ENCODE measurements around the gene UPK1A.
"Not testable (repeated sequence)": the region's sequence is repeated elsewhere in the genome, so short reads cannot be mapped to it uniquely, and the experiment has no call there.

Gene UPK1A

DNA sequence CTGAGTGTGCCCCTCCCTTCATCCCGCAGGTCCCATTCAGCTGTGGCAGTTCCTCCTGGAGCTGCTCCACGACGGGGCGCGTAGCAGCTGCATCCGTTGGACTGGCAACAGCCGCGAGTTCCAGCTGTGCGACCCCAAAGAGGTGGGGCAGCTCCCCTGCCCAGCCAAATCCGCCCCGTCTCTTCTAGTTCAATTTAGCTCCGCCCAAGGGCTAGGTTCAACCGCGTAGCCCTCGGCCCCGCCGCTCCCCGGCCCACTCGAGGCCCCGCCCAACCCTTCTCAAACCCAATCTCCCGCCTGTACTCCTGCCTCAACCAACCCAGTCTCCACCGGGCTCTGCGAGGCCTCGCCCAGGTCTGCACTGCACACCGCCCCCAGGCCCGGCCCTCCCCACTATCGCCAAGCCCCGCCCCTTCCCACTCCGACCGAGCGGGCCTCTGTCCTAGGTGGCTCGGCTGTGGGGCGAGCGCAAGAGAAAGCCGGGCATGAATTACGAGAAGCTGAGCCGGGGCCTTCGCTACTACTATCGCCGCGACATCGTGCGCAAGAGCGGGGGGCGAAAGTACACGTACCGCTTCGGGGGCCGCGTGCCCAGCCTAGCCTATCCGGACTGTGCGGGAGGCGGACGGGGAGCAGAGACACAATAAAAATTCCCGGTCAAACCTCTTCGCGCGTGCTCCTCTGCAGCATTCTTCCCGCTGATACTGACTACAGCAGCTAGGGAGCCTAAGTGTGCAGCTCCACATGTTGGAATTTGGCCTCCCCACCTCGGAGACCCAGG, 21.9 kb upstream of the UPK1A start:
- DNase-seq (ENCODE audit: low read depth in 2 of 2), result peak; percentile 95

DNA sequence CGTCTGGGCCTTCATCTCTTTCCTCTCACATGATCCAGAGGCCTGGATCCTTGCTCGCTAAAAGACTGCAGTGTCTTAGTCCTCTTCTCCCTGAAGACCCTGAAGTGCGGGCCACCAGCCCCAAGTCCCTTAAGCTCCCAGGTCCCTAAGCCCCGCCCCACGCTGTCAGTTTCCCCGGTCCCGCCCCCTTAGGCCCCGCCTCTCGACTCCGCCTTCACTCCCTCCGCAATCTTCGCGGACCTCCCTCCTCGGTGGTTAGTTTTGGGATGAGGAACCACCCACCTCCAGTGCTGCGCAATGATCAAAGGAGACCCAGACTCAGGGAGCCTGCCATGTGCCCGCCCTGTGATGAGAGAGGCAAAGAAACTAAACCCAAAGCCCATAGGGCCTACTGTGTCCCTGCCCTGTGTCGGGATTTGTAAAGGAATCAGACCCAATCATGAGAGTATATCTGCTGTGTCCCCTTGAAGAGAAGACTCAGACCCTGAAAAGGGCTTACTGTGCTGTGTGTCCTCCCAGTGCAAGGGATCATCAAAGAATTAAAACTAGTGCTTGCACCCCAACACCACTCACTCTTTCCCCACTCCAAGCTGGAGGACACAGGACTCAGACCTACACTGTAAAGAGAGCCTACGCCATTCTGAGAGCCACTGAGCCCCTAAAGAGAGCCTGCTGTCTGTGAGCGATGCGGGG, 21.2 kb upstream of the UPK1A start:
- DNase-seq (ENCODE audit: low read depth in 2 of 2), result peak; percentile 82 to 91

DNA sequence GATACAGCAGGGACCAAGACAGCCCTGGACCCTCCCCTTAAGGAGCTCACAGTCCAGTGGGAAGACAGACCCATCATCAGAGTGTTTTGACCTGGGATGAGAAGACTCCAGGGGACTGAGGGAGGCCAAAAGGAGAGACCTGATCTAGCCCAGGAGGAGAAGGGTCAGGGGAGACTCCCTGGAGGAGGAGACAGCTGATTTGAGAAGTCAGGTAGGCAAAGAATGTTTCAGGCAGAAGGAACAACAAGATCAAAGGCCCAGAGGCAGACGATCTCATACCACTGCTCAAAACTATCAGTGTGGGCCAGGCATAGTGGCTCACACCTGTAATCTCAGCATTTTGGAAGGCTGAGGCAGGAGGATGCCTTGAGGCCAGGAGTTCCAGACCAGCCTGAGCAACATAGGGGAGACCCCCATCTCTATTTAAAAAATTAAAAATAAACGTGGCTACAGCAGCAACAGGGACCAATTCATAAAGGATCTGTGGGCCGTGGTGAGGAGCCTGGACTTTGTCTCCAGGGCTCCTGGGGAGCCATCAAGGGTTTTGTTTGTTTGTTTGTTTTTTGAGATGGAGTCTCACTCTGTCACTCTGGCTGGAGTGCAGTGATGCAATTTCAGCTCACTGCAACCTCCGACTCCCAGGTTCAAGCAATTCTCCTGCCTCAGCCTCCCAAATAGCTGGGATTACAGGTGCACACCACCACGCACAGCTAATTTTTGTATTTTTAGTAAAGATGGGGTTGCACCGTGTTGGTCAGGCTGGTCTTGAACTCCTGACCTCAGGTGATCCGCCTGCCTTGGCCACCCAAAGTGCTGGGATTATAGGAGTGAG, 20.4 kb upstream of the UPK1A start:
- no peak for DNase-seq (ENCODE audit: low read depth in 2 of 2)

DNA sequence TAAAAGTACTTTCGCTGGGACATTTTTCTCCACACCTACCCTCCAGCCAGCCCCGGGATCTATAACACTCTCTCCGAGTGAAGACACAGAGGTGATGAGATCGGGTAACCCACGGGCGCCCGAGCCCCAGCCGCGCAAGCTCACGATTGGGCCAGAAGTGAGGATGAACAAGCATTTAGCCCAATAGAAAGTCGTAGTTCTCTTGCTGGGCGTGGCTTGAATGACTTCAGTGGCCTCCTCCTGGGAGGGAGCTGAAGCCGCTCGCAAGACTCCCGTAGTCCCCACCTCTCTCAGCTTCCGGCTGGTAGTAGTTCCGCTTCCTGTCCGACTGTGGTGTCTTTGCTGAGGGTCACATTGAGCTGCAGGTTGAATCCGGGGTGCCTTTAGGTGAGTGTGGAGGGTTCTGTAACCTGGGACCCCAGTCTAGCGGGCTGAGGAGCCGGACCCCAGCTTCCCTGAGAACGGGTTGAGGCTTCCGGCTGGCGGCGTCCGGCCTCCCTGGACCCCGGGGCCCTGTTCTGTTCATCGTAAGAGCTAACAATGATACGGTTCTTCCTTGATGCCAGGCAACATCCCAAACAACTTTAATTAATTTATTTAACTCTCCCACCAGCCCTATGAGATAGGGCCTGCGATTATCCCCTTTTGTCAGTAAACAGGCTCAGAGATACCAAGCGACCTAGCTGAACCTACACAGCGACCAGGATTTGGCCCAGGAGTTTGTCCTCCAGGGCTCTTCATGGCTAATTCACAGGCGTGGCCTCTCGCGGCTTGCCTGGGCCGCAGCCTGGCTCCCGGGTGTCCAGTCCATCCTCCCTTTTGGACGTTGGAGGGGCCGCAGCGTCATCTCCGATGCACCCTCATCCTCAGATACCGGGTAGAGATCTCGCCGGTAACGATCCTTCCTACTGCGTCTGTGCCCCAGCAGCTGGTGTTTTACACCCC, 18.0 kb upstream of the UPK1A start, which contains the start of gene COX6B1:
Gene COX6B1, plus strand, starts transcription at position 307 of the 945 bp plus-strand sequence. CDS start 2,921 bp downstream, outside the sequence.
- DNase-seq (ENCODE audit: low read depth in 2 of 2), result peak; percentile 77 to 85

DNA sequence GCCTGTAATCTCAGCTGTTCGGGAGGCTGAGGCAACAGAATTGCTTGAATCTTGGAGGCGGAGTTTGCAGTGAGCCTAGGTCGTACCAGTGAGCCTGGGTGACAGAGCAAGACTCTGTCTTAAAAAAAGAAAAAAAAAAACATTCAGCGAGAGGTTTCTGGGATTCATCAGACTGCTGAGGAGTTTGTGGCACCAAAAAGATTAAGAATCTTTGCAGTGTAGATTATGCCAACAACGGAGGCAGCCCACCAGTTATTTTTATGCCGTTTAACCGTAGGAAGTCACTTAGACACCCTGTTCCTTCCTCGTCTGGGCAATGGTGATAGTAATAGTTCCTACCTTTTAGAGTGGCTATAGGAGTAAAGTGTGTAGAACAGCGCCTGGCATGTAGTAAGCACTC, 15.7 kb upstream of the UPK1A start:
- DNase-seq (ENCODE audit: low read depth in 2 of 2), result no peak

DNA sequence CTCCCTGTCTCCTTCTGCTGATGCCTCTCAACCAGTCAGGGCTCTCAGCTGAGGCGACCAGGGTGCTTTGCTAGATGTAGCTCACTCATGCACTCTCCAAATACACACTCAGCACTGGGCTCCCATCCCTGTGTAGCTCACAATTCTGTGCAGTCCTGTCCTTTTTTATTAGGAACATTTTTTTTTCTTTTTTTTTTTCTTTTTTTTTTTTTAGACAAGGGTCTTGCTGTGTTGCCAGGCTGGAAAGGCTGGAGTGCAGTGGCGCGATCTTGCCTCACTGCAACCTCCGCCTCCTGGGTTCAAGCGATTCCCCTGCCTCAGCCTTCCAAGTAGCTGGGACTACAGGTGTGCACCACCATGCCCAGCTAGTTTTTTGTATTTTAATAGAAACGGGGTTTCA, 11.5 kb upstream of the UPK1A start:
- not testable (repeated sequence) for DNase-seq (ENCODE audit: low read depth in 2 of 2)

DNA sequence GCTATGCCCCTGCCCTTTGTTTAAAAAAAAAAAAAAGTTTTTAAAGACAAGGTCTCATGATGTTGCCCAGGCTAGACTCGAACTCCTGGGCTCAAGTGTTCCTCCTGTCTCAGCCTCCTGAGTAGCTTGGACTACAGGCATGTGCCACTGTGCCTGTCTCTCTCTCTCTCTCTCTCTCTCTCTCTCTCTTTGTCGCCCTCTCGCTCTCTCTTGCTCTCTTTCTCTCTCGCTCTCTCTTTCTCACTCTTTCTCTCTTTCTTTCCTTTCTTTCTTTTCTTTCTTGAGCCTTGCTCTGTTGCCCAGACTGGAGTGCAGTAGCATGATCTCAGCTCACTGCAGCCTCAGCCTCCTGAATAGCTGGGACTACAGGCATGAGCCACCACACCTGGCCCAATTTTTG, 10.7 kb upstream of the UPK1A start:
- no peak for DNase-seq (ENCODE audit: low read depth in 2 of 2)

DNA sequence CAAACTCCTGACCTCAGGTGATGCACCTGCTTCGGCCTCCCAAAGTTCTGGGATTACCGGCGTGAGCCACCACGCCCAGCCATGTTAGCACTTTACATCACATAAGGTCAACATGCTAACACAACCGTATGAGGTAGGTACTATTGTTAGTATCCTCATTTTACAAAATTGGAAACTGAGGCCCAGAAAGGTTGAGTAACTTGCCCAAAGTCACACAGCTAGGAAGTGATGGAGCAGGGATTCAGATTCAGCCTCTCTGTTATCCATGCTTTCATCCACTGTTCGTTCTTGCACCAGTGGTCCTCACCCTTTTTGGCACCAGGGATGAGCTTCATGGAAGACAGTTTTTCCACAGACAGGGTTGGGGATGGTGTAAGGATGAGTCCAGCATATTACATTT, 9.6 kb upstream of the UPK1A start:
- no peak for DNase-seq (ENCODE audit: low read depth in 2 of 2)

DNA sequence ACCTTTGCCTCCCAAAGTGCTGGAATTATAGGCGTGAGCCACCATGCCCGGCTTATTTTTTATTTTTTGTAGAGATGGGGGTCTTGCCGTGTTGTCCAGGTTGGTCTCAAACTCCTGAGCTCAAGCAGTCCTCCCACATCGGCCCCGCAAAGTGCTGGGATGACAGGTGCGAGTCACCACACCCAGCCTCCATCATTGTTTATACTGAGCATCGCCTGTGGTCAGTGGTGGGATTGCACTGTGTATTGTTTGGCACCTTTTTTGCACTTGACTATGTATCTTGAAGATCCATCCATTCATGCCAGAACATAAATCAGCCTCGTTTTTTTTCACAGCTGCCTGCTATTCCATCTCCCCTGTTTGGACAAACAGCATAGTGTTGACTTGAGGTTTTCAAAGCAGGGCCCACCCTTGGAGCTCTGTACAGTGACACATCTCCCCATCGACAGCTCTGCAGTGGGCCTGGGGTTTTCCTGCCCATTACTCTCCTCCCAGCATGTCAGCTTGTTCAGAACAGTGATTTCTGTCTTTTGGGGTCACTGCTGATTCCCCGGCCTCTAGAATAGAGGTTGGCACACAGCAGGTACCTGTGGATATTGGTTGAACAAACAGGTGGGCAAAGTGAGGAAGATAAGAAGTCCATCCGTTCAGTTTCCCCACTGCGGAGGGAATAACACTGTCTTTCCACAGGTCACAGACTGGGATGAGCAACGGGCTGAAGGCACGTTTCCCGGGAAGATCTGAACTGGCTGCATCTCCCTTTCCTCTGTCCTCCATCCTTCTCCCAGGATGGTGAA, 8.2 kb upstream of the UPK1A start:
- no peak for DNase-seq (ENCODE audit: low read depth in 2 of 2)

DNA sequence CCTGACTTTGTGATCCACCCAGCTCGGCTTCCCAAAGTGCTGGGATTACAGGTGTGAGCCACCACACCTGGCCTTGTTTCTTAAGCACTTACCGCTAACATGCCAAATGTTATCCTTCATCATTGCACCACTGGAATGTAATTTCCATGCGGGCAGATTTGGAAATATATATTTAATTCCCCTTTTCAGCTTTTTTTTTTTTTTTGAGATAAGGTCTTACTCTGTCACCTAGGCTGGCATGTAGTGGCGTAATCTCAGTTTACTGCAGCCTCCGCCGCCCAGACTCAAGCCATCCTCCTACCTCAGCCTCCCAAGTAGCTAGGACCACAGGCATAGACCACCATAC, 4.3 kb upstream of the UPK1A start:
- DNase-seq (ENCODE audit: low read depth in 2 of 2), result no peak

DNA sequence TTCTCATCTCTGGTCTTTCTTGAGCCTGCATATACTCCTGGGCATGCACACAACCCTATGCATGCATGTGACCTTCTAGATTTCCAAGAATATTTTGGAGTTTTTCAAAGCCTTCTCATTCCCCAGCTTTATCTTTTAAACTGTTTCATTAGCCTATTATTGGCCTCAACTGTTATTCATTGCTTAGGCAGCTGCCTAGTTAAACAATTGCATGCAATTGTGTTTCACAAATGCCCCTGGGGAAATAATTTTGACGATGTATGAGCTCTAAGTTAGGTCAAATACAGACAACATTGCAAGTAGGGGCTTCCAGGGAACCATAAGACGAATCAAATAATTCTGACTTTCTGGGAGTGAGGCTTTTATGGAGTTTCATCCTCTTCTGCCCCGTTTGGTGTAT, 2.3 kb upstream of the UPK1A start:
- DNase-seq (ENCODE audit: low read depth in 2 of 2), result no peak

DNA sequence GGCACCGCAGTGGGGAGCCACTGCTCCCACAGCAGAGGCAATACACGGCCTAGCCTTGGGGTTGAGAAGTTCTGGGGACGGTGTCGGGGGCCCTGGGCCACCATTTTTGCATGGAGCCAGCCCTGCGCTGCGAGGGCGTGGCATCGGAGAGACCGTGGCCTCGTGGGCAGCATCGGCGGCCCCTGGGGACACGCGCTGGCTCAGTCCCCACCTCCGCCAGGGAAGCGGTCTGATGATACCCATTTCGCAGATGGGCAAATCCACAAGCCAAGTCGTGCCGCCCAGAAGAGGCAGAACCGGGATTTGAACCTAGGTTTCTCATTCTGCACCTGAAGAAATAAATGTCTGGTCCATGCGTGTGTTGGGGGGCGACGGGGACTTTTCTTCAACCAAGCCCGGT, 1.2 kb upstream of the UPK1A start:
- no peak for DNase-seq (ENCODE audit: low read depth in 2 of 2)

DNA sequence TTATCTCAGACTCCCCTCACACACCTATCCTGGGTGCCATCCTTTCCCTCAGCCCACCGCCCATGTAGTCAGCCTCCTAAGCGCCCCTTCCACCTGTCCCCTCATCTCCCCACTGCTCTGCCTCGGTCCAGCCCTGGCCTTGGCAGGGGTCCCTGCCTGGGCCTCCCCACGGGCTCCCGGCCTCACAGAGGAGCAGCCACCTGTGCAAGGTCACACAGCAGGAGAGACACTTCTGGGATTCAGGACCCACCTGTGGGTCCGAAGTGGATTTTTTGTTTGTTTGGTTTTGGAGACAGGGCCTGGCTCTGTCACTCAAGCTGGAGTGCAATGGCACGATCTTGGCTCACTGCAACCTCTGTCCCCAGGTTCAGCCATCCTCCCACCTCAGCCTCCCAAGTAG, 713 bp upstream of the UPK1A start:
- no peak for DNase-seq (ENCODE audit: low read depth in 2 of 2)

DNA sequence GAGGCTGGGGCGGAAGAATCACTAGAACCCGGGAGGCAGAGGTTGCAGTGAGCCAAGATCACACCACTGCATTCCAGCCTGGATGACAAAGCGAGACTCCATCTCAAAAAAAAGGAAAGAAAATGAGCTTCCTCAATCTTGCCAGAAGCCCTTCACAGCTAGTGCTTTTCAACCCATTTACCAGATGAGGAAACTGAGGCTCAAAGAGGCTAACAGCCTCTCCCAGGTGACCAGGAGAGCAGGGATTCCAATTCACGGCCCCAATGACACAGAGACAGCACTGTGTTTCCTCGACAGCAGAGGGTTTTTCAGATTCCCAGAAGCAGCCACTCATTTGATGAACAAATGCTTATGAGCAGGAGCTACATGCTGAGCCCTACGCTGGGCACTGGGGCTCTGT, 3.2 kb downstream of the UPK1A start:
- no peak for DNase-seq (ENCODE audit: low read depth in 2 of 2)

DNA sequence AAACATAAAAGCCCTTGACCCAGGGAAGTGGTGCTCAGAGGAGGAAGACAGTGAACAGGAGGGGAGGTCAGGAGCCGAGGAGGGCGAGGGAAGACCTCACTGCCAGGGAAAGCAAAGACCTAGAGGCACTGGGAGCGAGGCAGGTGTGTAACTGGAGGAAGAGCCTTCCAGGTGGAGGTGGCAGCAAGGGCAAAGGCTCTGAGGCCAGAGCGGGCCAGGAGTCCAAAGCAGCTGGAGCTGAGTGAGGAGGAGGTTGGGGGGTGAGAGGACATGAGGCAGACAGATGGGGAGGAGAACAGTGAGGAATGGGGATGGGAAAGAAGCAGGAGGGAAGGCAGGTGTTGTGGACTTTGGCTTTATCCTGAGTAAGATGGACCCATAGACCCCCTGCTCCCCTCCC, 3.7 kb downstream of the UPK1A start:
- no peak for DNase-seq (ENCODE audit: low read depth in 2 of 2)

DNA sequence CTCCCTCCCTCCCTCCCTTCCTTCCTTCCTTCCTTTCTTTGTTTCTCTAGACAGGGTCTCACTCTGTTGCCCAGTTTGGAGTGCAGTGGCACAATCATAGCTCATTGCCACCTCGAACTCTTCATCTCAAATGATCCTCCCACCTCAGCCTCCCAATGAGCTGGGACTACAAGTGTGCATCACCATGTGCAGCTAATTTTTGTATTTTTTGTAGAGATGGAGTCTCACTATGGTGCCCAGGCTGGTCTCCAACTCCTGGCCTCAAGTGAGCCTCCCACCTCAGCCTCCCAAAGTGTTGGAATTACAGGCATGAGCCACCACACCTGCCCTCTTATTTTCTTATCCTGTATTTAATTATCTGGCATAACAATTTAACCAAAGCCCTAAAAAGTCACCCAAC, 4.4 kb downstream of the UPK1A start:
- no peak for DNase-seq (ENCODE audit: low read depth in 2 of 2)

DNA sequence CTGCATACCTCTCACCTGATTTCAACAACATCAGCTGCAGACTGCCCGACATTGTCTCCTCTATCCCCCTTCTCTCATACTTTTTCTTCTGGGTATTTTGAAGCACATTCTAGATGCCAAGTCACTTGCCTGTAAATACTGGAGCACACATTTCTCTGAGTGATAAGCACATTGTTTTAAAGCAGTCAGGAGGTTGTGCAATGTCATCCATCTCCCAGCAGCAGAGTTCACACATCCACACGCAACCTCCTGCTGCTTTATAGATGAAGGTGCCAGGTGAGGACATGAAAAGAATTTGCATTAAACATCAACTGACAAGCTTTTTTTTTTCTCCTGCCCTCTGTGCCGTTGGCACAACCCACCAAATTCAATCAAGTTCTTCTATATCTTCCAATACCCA, 5.5 kb downstream of the UPK1A start:
- DNase-seq (ENCODE audit: low read depth in 2 of 2), result no peak

DNA sequence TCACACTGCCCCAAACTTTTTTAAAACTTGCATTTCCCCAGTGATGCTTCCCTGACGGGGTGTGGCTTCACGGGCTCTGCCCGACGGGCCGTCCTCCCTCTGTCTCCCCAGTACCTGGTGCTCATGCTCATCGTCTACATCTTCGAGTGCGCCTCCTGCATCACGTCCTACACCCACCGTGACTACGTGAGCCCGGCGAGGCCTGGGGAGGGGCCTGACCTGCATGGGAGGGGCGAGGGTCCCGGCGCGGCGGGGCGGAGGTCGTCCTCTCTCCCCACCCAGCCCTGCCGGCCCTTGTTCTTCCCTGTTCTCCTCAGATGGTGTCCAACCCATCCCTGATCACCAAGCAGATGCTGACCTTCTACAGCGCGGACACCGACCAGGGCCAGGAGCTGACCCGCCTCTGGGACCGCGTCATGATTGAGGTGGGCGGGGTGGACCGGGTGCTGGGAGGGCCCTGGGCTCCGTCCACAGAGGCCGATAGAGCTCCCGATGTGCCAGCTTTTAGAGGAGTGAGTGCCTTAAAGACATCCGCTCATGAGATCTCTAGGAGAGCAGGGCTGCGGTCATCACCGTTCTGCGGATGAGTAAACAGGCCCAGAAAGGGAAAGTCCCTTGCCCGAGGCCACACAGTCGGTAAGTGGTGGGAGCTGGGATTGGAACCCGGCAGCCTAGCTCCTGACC, 6.9 kb downstream of the UPK1A start:
- DNase-seq (ENCODE audit: low read depth in 2 of 2), result peak; percentile 37 to 38

DNA sequence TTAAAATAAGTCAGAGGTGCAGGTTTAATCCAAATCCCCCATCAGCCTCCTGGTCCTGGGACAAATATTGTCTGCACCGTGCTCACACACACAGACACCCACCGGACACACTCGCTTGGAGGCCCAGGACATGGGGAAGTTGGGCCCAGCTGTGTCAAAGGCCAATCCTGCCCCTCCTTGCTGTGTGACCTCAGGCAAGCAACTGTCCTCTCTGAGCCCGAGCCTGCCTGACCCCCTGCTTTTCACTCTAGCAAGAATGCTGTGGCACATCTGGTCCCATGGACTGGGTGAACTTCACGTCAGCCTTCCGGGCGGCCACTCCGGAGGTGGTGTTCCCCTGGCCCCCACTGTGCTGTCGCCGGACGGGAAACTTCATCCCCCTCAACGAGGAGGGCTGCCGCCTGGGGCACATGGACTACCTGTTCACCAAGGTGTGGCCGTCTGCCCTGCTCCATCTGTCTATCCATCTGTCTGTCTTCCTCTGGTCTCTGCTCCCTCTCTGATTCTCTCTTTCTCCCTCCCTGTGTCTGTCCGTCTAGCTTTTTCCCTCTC, 9.3 kb downstream of the UPK1A start:
- no peak for DNase-seq (ENCODE audit: low read depth in 2 of 2)

DNA sequence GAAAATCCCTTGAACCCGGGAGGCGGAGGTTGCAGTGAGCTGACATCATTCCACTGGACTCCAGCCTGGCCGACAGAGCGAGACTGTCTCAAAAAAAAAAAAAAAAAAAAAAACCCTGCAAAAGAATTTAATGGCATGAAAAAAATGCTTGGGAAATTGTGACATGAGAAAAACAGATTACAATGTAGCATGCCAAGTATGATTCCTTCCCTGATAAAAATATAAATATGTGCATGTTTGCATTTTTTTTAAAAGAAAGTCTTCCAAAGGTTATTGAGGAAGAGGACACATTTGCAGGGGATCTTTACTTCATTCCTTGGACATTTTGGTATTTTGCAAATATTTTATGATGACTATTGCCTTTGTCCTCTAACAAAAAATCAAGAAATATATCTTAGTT, 23.5 kb downstream of the UPK1A start:
- no peak for DNase-seq (ENCODE audit: low read depth in 2 of 2)

Measured in stimulated activated CD8-positive, alpha-beta memory T cell treated with anti-CD3 and anti-CD28 coated beads, Interleukin-2, amount 100 ng/mL, for 48 hours (primary cell).